ENCODE results near the gene ZNF184. TPM values are rescaled to one million over a fixed set of nuclear protein-coding genes. Genes with fewer than 3 reads are reported as not detected.

ZNF184 gene
- total RNA-seq, 2 donors from 2014 or later, result 8.1 to 11.2 TPM

DNA sequence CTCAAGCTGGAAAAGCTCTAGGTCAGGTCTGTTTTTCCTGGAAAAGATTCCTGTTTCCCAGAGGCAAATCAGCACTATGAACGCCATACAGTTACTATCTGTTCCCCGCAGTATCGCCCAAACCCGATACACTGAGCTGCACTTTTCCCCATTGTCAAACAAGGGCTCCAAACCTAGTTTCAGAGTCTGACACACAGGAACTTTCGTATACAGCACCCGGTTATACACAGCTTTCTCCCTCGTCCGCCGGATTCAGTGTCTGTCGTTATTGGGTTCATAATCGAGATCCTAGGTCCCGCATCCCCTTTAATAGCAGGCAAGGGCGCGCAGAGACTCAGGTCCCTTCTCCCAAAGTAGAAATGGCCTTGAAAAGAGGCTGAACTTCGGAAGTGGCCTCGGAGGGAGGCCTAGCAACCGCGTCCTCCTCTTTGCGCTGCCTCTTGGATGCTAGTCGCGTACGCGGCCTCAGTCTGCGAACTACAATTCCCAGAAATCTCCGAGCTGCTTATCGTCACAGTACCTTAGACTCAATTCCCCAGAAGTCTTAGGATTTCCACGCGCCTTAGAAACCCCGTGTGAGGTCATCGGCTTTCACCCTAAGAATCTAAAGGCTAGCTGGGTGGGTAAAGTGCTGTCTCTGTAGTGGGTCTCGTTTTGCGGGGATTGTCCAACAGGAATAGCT lies 50.1 kb downstream of the ZNF184 start:
- Mint-ChIP-seq H3K36me3 (ENCODE audit: low read depth) (no peaks in the 10 kb centered on the region), H3K9me3 (no peaks in the 10 kb centered on the region), H3K4me3 (no peak overlapping the region), H3K4me1 (no peaks in the 10 kb centered on the region), H3K27ac (no peak overlapping the region), H3K27me3 (peaks cover 6% of the 10 kb centered on the region)
- ATAC-seq (replicated peaks), result no peak

DNA sequence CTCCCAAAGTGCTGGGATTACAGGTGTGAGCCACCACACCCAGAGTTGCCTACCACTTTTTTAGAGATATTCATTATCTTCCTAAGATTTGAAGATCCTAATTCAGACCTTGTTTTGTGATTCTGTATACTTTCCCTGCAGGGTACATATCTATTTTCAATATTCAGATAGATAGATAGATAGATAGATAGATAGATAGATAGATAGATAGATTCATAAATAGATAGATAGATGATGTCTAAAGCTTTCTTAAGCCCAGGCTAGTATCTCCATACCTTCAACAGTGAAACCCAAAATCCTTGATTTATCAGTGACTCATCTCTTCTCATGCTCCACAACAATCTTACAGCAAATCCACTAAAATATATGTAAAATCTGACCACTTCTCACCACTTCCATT lies 53.5 kb downstream of the ZNF184 start:
- H3K36me3 Mint-ChIP-seq (ENCODE audit: low read depth), result no peaks in the 10 kb centered on the region
- ATAC-seq (replicated peaks), result no peak
- no peak overlapping the region for H3K27ac Mint-ChIP-seq
- H3K4me1 Mint-ChIP-seq, result no peaks in the 10 kb centered on the region
- no peak overlapping the region for H3K4me3 Mint-ChIP-seq
- H3K27me3 Mint-ChIP-seq, result peaks cover 6% of the 10 kb centered on the region
- H3K9me3 Mint-ChIP-seq, result no peaks in the 10 kb centered on the region

DNA sequence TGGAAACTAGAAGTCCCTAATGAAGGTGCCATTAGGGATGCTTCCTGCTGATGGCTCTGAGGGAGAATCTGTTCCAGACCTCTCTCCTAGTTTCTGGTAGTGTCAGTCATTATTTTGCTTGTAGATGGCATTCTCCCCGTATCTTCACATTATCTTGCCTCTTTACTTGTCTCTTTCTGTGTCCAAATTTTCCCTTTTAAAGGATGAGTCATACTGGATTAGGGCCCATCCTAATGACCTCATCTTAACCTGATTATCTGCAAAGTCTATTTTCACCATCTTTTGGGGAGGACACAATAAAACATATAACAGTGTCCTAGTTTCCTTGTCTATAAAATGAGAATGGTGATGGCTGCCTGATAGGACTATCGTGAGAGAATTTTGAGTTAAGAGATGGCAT lies 57.0 kb downstream of the ZNF184 start:
- Mint-ChIP-seq H3K27me3 (peaks cover 6% of the 10 kb centered on the region), H3K4me1 (no peaks in the 10 kb centered on the region), H3K4me3 (no peak overlapping the region), H3K36me3 (ENCODE audit: low read depth) (no peaks in the 10 kb centered on the region), H3K27ac (no peak overlapping the region), H3K9me3 (no peaks in the 10 kb centered on the region)
- no peak for ATAC-seq (replicated peaks)

DNA sequence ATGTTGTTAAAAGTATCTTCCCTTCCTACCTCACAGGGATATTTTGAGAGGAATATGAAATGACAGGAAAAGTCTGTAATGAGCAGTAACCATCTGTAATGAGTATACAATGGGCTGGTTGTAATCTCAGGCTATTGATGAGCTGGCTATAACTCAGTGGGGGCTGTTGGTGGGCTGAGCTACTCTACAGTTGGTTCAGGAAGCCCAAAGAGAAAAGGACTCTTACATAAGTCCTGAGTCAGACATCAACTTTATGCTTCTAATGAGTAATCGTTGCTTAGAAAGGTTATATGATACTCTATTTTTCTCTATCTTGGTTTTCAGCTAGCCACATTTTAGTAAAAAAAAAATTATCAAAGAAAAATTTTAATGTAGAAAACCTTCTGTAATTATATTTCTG lies 57.9 kb downstream of the ZNF184 start:
- Mint-ChIP-seq H3K4me3 (no peak overlapping the region), H3K36me3 (ENCODE audit: low read depth) (no peaks in the 10 kb centered on the region), H3K27me3 (peaks cover 6% of the 10 kb centered on the region), H3K9me3 (no peaks in the 10 kb centered on the region), H3K27ac (no peak overlapping the region), H3K4me1 (no peaks in the 10 kb centered on the region)
- no peak for ATAC-seq (replicated peaks)

DNA sequence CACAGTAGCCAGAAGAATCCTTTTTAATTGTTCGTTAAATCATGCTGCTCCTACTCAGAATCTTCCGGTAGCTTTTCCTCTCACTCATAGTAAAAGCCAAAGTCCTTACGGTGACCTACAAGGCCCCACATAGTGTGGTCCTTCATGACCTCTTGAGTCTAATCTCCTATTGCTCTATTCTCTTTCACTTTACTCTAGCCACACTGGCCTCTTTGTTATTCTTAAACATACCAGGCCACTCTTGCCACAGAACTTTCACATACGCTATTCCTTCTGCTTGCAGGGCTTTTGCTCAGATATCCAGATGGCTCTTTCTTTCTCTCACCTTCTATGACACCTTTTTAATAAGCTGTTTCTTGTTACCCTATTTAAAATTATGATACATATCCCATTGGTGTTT lies 58.6 kb downstream of the ZNF184 start:
- Mint-ChIP-seq H3K36me3 (ENCODE audit: low read depth) (no peaks in the 10 kb centered on the region), H3K27me3 (no peaks in the 10 kb centered on the region), H3K4me1 (no peaks in the 10 kb centered on the region), H3K4me3 (no peak overlapping the region), H3K27ac (no peak overlapping the region), H3K9me3 (no peaks in the 10 kb centered on the region)
- no peak for ATAC-seq (replicated peaks)

DNA sequence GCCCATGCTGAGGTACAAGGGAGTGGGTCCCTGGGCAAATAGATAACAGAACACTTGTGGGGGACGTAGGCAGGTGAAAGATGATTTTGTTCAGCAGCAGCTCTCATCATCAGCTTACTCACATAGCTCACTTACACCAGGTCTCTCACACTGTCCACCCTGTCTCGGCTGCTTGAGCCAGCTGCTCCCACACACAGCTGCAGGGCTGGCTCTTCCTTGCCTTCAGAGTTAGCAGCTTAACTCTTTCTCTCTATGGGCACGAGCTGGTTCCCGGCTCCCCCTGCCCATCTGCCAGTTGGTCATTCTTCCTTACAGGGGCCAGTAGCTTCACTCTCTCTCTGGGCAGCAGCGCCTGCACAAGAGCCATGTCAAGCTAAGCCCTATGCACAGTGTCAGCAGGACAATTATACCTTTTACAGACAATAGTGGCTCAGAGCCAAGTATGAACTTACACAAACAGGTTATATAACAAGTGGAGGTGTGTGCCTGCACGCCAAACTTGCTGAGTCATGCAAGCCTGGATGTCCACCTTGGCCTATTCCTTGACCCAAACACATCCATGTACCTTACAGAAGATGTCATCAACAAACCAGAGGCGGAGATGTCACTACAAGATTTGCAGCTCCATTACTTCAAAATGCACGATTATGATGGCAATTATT lies 65.6 kb downstream of the ZNF184 start:
- H3K9me3 Mint-ChIP-seq, result peaks cover 9% of the 10 kb centered on the region
- no peaks in the 10 kb centered on the region for H3K4me1 Mint-ChIP-seq
- no peak overlapping the region for H3K4me3 Mint-ChIP-seq
- no peak for ATAC-seq (replicated peaks)
- peaks cover 11% of the 10 kb centered on the region for H3K36me3 Mint-ChIP-seq (ENCODE audit: low read depth)
- H3K27me3 Mint-ChIP-seq, result no peaks in the 10 kb centered on the region
- no peak overlapping the region for H3K27ac Mint-ChIP-seq

DNA sequence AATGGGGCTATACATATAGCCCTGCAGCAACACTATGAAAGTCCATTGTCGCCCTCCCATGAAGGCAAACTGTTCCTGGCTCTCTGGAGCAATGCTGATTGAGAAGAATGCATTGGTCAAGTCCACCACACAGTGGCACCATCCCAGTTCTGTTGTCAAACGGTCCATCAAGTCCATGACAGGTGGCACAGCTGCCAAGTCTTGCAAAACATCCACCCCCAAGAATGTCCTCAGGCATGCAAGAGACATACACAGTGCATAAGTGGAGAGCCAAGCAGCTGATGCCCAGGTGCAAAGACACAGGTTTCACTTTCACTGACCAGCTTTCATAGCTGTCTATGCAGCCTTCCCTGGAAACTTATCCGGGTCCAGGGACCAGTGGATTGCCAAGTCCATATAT lies 66.8 kb downstream of the ZNF184 start:
- no peak overlapping the region for H3K4me3 Mint-ChIP-seq
- ATAC-seq (replicated peaks), result no peak
- H3K9me3 Mint-ChIP-seq, result peaks cover 13% of the 10 kb centered on the region
- no peaks in the 10 kb centered on the region for H3K27me3 Mint-ChIP-seq
- H3K4me1 Mint-ChIP-seq, result no peaks in the 10 kb centered on the region
- peaks cover 23% of the 10 kb centered on the region for H3K36me3 Mint-ChIP-seq (ENCODE audit: low read depth)
- H3K27ac Mint-ChIP-seq, result no peak overlapping the region

DNA sequence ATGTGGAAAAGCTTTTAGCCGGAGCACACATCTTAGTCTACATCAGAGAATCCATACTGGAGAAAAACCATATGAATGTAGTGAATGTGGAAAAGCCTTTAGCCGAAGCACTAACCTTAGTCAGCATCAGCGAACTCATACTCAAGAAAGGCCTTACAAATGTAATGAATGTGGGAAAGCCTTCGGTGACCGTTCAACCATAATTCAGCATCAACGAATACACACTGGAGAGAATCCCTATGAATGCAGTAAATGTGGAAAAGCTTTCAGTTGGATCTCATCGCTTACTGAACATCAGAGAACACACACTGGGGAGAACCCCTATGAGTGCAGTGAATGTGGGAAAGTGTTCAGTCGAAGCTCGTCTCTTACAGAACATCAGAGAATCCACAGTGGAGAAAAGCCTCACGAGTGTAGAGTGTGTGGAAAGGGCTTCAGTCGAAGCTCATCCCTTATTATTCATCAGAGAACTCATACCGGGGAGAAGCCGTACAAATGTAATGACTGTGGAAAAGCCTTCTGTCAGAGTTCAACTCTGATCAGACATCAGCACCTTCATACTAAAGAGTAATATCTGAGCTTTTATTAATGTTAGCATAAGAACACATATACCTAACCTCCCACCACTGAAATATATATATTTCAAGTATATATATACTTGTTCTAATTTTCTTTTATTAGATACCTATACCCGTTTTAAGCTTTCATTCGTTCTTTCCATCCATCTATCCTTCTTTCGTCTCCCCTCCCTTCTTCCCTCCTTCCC lies 71.8 kb downstream of the ZNF184 start:
- peaks cover 67% of the 10 kb centered on the region for H3K36me3 Mint-ChIP-seq (ENCODE audit: low read depth)
- H3K27me3 Mint-ChIP-seq, result no peaks in the 10 kb centered on the region
- peaks cover 31% of the 10 kb centered on the region for H3K9me3 Mint-ChIP-seq

More for the DNA sequence above, 71.8 kb downstream of the ZNF184 start:
- H3K4me1 Mint-ChIP-seq, result no peaks in the 10 kb centered on the region
- no peak overlapping the region for H3K27ac Mint-ChIP-seq
- no peak overlapping the region for H3K4me3 Mint-ChIP-seq
- ATAC-seq (replicated peaks), result no peak

Other genes starting within 250 kb of the ZNF184 start
- gene PRSS16, start 225.4 kb downstream of the ZNF184 start, total RNA-seq, result 1 to 10 TPM; 1.8 to 2.6 TPM
- not detected for gene POM121L2, start 160.8 kb downstream of the ZNF184 start, total RNA-seq
- 1 to 10 TPM; 2.0 to 2.7 TPM for gene ZNF391, start 84.3 kb downstream of the ZNF184 start, total RNA-seq

All from activated T-helper 17 cell treated with anti-CD3 and anti-CD28 coated beads, Interleukin-2, amount 50 U/mL, for 72 hours (primary cell).